Measurements from ENCODE around the gene BMP7. TPM values are rescaled to one million over a fixed set of nuclear protein-coding genes. Genes with fewer than 3 reads are reported as not detected.

BMP7 gene
- total RNA-seq, 4 donors from 2014 or later = 4.6 to 7.1 (median 5.6) TPM

GRCh38 chr20:57220337-57221145 lies 45.9 kb downstream of the BMP7 start:
- no peaks in the 10 kb centered on the region for H3K9me3 ChIP-seq
- no peak overlapping the region for H3K27ac ChIP-seq (replicated peaks in 1 of 4)
- WGBS = 83% methylated on average over 13 of the region's 14 CpGs
- no peaks in the 10 kb centered on the region for H3K27me3 ChIP-seq
- DNase-seq (ENCODE audit: extremely low spot score) = no peak
- H3K4me3 ChIP-seq = no peak overlapping the region
- H3K36me3 ChIP-seq = no peaks in the 10 kb centered on the region
- peaks cover 0 to 15% (median 11%) of the 10 kb centered on the region in 4 donors for H3K4me1 ChIP-seq
- no peak for TF ChIP-seq POLR2AphosphoS5 (IDR thresholded peaks at IDR 0.05)
- intact Hi-C loops (cut with DNase I) = no loop called here

- no peak for DNase-seq (ENCODE audit: extremely low spot score)
- peaks cover 0 to 9% (median 8%) of the 10 kb centered on the region in 4 donors for H3K4me1 ChIP-seq
- no peaks in the 10 kb centered on the region for H3K36me3 ChIP-seq
- no peak for TF ChIP-seq POLR2A (IDR thresholded peaks at IDR 0.05; ENCODE audit: low read depth)
- no peak for TF ChIP-seq POLR2AphosphoS5 (IDR thresholded peaks at IDR 0.05)
- no peak for TF ChIP-seq CTCF (IDR thresholded peaks at IDR 0.05)
- TF ChIP-seq EP300 (IDR thresholded peaks at IDR 0.05) = no peak
- intact Hi-C loops (cut with DNase I) = no loop called here
- no peaks in the 10 kb centered on the region for H3K27me3 ChIP-seq
- H3K9me3 ChIP-seq = no peaks in the 10 kb centered on the region
- WGBS = 93% methylated on average over 11 of the region's 11 CpGs
- H3K4me3 ChIP-seq = no peak overlapping the region
- H3K27ac ChIP-seq (replicated peaks in 1 of 4) = no peak overlapping the region
Measured at GRCh38 chr20:57219071-57219677, 47.3 kb downstream of the BMP7 start.

GRCh38 chr20:57218489-57218888 lies 48.0 kb downstream of the BMP7 start:
- intact Hi-C loops (cut with DNase I) = no loop called here
- Histone ChIP-seq H3K9me3 (no peaks in the 10 kb centered on the region), H3K4me1 (peaks cover 0 to 3% (median 2%) of the 10 kb centered on the region in 4 donors), H3K4me3 (no peak overlapping the region), H3K36me3 (no peaks in the 10 kb centered on the region), H3K27me3 (no peaks in the 10 kb centered on the region), H3K27ac (replicated peaks in 1 of 4) (no peak overlapping the region)
- TF ChIP-seq POLR2AphosphoS5 (IDR thresholded peaks at IDR 0.05) = no peak
- TF ChIP-seq POLR2A (IDR thresholded peaks at IDR 0.05; ENCODE audit: low read depth) = no peak
- no peak for TF ChIP-seq CTCF (IDR thresholded peaks at IDR 0.05)
- TF ChIP-seq EP300 (IDR thresholded peaks at IDR 0.05) = no peak
- 91% methylated on average over 5 of the region's 5 CpGs for WGBS
- DNase-seq (ENCODE audit: extremely low spot score) = no peak

GRCh38 chr20:57217802-57218201 lies 48.6 kb downstream of the BMP7 start:
- Histone ChIP-seq H3K36me3 (no peaks in the 10 kb centered on the region), H3K4me1 (peaks cover 1 to 6% (median 4%) of the 10 kb centered on the region in 4 donors), H3K27ac (replicated peaks in 1 of 4) (no peak overlapping the region), H3K9me3 (no peaks in the 10 kb centered on the region), H3K27me3 (no peaks in the 10 kb centered on the region), H3K4me3 (no peak overlapping the region)
- WGBS = 83% methylated on average over 9 of the region's 9 CpGs
- TF ChIP-seq POLR2AphosphoS5 (IDR thresholded peaks at IDR 0.05) (no peak), EP300 (IDR thresholded peaks at IDR 0.05) (no peak), CTCF (IDR thresholded peaks at IDR 0.05) (no peak), POLR2A (IDR thresholded peaks at IDR 0.05; ENCODE audit: low read depth) (no peak)
- intact Hi-C loops (cut with DNase I) = no loop called here
- DNase-seq (ENCODE audit: extremely low spot score) = no peak

- no peak overlapping the region for H3K27ac ChIP-seq (replicated peaks in 1 of 4)
- DNase-seq (ENCODE audit: extremely low spot score) = no peak
- H3K9me3 ChIP-seq = no peaks in the 10 kb centered on the region
- no peaks in the 10 kb centered on the region for H3K36me3 ChIP-seq
- no peak overlapping the region for H3K4me3 ChIP-seq
- no peaks in the 10 kb centered on the region for H3K27me3 ChIP-seq
- 78% methylated on average over 7 of the region's 9 CpGs for WGBS
- TF ChIP-seq EP300 (IDR thresholded peaks at IDR 0.05) (no peak), POLR2AphosphoS5 (IDR thresholded peaks at IDR 0.05) (no peak), POLR2A (IDR thresholded peaks at IDR 0.05; ENCODE audit: low read depth) (no peak), CTCF (IDR thresholded peaks at IDR 0.05) (no peak)
- intact Hi-C loops (cut with DNase I) = no loop called here
- peaks cover 12 to 16% (median 15%) of the 10 kb centered on the region in 4 donors for H3K4me1 ChIP-seq
Measured at GRCh38 chr20:57216669-57217068, 49.8 kb downstream of the BMP7 start.
